ENCODE data around the gene KMO. TPM values are rescaled to one million over a fixed set of nuclear protein-coding genes. Genes with fewer than 3 reads are reported as not detected.
A peak's percentile ranks its signal among the peaks of the same experiment; 100 is the strongest.

Gene KMO
- total and polyA plus RNA-seq, 2 of the 4 experiments (the other 2 are of a cell fraction), result not detected

DNA sequence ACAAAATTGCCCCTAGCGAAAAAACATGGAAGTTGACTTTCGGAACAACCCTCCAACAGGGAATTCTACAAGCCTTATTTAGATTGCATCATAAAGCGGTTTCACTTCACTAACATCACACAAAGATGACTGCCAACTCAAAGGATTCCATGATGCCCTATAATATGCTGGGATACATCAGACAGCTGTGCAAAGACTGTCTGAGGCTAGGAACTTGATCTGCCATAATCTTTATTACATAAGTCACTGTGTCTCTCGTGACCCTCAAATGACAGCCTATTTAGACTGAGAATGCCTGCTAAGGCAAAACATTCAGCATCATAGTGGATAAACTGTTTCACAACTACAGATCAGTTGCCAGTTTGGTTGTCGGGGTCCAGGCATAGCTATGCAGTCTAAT, 36.4 kb upstream of the KMO start:
- H4K20me1 ChIP-seq (ENCODE audit: insufficient read depth, low read length), result no peaks in the 10 kb centered on the region
- no peak overlapping the region for H2AFZ ChIP-seq (replicated peaks; ENCODE audit: low read length, poor library complexity)
- no peak overlapping the region for H4K5ac ChIP-seq (ENCODE audit: low read depth, low read length)
- H3K36me3 ChIP-seq (ENCODE audit: control insufficient read depth, insufficient read depth, low read length), result peaks cover 16% of the 10 kb centered on the region
- no peak overlapping the region for H3K14ac ChIP-seq (replicated peaks; ENCODE audit: low read depth, low read length)
- no peaks in the 10 kb centered on the region for H3K79me1 ChIP-seq (ENCODE audit: low read depth in 1 of 2, low read length in 2 of 2)
- H2BK15ac ChIP-seq (ENCODE audit: low read depth, low read length), result no peak overlapping the region
- H3K27me3 ChIP-seq (ENCODE audit: control insufficient read depth, insufficient read depth, low read length), result no peaks in the 10 kb centered on the region
- no peak overlapping the region for H2BK20ac ChIP-seq (ENCODE audit: low read depth, low read length)
- no peak overlapping the region for H4K91ac ChIP-seq (ENCODE audit: insufficient read depth, low read depth, low read length)
- dilution Hi-C loops (cut with HindIII; ENCODE audit: low sequenced_read_pairs, unreplicated experiment) (no loop called here), intact Hi-C loops (cut with micrococcal nuclease) (loop anchor here (5.0 kb wide), 1 partner anchor 548 kb away; no protein-coding TSS in a partner anchor), in situ Hi-C loops (cut with MboI; ENCODE audit: low sequenced_read_pairs) (loop anchor here (5.0 to 25.0 kb wide), 2 partner anchors 763 to 1483 kb away; no protein-coding TSS in a partner anchor)
- no peak overlapping the region for H2BK5ac ChIP-seq (ENCODE audit: low read depth, low read length, poor library complexity, severe bottlenecking)
- no peak overlapping the region for H3K9ac ChIP-seq (ENCODE audit: low read depth, low read length)
- WGBS, 2 experiments (ENCODE audit: extremely low coverage in 2 of 2, insufficient read length in 1 of 2), result 80% methylated on average over 1 of the region's 5 CpGs; no CpG with 5 or more reads in 1 of the 2 experiments
- ChIA-PET POLR2A (ENCODE audit: unreplicated experiment) (no interaction called here), CTCF (no interaction called here)
- no peak overlapping the region for H3K23ac ChIP-seq (ENCODE audit: low read depth, low read length)
- DNase-seq (peak; percentile 8), ATAC-seq (ENCODE audit: low read depth) (no peak)
- no TSS peak for BruUV-seq (replicated peaks)
- no peak overlapping the region for H2BK120ac ChIP-seq (ENCODE audit: low read depth, low read length)
- no peak overlapping the region for H3K4ac ChIP-seq (ENCODE audit: low read depth, low read length)
- no peak overlapping the region for H3K4me2 ChIP-seq (ENCODE audit: low read depth, low read length)
- H3K9me3 ChIP-seq (ENCODE audit: control insufficient read depth, insufficient read depth, low read length), result no peaks in the 10 kb centered on the region
- H3K4me3 ChIP-seq (ENCODE audit: insufficient read depth, low read depth, low read length), result no peak overlapping the region
- H3K9me1 ChIP-seq (ENCODE audit: insufficient read depth, low read length), result no peaks in the 10 kb centered on the region
- TF ChIP-seq CEBPB (IDR thresholded peaks at IDR 0.05; ENCODE audit: low read depth, low read length) (0 out of 2 replicates have a peak, but pooled peaks have one; percentile 12), FOS (IDR thresholded peaks at IDR 0.05; ENCODE audit: low read depth, low read length) (no peak)
- H3K27ac ChIP-seq (ENCODE audit: insufficient read depth, low read length), result no peak overlapping the region
- no peaks in the 10 kb centered on the region for H3K4me1 ChIP-seq (ENCODE audit: control insufficient read depth, insufficient read depth, low read length)
- no peak overlapping the region for H2AK9ac ChIP-seq (replicated peaks; ENCODE audit: low read depth, low read length, poor library complexity)
- H2AK5ac ChIP-seq (ENCODE audit: low read depth, low read length), result no peak overlapping the region
- H3K18ac ChIP-seq (ENCODE audit: low read depth, low read length), result no peak overlapping the region
- H4K8ac ChIP-seq (ENCODE audit: low read depth in 2 of 2, low read length in 2 of 2), result no peak overlapping the region
- no peak overlapping the region for H3K56ac ChIP-seq (ENCODE audit: extremely low read depth, insufficient read depth, low read length)

All from IMR-90 (cell line).